Omental fat pad (tissue), 4 donors: ENCODE data around the gene CNRIP1. TPM values are rescaled to one million over a fixed set of nuclear protein-coding genes. Genes with fewer than 3 reads are reported as not detected.

Experiments used
- ATAC-seq: fragments of 150-250 bp; one replicate; pipeline ENCODE4 v1.9.1; 2016; ENCODE audit warnings: mild to moderate bottlenecking, moderate library complexity; ENCODE audit not compliant: low FRiP score
- DNase-seq: peaks from one replicate; pipeline ENCODE4 v3.0.0-alpha.2; 2019; ENCODE audit warnings: low spot score
- CTCF ChIP-seq, 3 donors: fragments of 450-650 bp; IDR thresholded peaks; one replicate each; pipeline ENCODE4 v1.5.1; 2016 to 2017; ENCODE audit warnings: antibody characterized with exemption in 3 of 3, mild to moderate bottlenecking in 3 of 3, moderate library complexity in 2 of 3
- total RNA-seq, 4 donors: library from RNA; depleted of rRNA; stranded (reverse); fragments of >200 nt; gene quantifications; one replicate each; pipeline ENCODE4 v1.1.0, GENCODE V29; 2016

CNRIP1 gene
- 10 to 100 TPM; 40.8 to 67.9 (median 49.4) TPM for total RNA-seq

GRCh38 chr2:68319398-68320117 lies at the start of gene CNRIP1:
Gene CNRIP1 (minus strand): TSS chr2:68319949. CDS start chr2:68319400, 549 bp downstream.
- ATAC-seq (peak; percentile 80), DNase-seq (peak; percentile 35)
- no peak for TF ChIP-seq CTCF (IDR thresholded peaks at IDR 0.05)

GRCh38 chr2:68369337-68369734 lies 49.6 kb upstream of the CNRIP1 start:
- DNase-seq = no peak
- TF ChIP-seq CTCF (IDR thresholded peaks at IDR 0.05) = no peak
- no peak for ATAC-seq

- TF ChIP-seq CTCF (IDR thresholded peaks at IDR 0.05) = no peak
- ATAC-seq = no peak
- DNase-seq = no peak
Measured at GRCh38 chr2:68368654-68369336, 49.0 kb upstream of the CNRIP1 start.

- no peak for TF ChIP-seq CTCF (IDR thresholded peaks at IDR 0.05)
- DNase-seq (no peak), ATAC-seq (no peak)
Measured at GRCh38 chr2:68367953-68368653, 48.4 kb upstream of the CNRIP1 start.

- TF ChIP-seq CTCF (IDR thresholded peaks at IDR 0.05) = no peak
- ATAC-seq (no peak), DNase-seq (no peak)
Measured at GRCh38 chr2:68366083-68366560, 46.4 kb upstream of the CNRIP1 start.

- ATAC-seq (peak; percentile 8), DNase-seq (no peak)
- no peak for TF ChIP-seq CTCF (IDR thresholded peaks at IDR 0.05)
Measured at GRCh38 chr2:68365087-68365486, 45.3 kb upstream of the CNRIP1 start, which contains the start of gene PLEK. Gene PLEK (plus strand): TSS chr2:68365282. CDS start chr2:68365352, 70 bp downstream.
